Stimulated activated CD8-positive, alpha-beta memory T cell treated with anti-CD3 and anti-CD28 coated beads, Interleukin-7, amount 100 ng/mL, for 48 hours (primary cell): ENCODE data around the gene RRBP1.

Source experiments
- DNase-seq, 2 donors: peaks; one replicate each; pipeline ENCODE4 v3.0.0-alpha.2; 2020; ENCODE audit warnings: low read depth in 1 of 2; ENCODE audit errors: extremely low read depth in 1 of 2

Gene RRBP1

DNA sequence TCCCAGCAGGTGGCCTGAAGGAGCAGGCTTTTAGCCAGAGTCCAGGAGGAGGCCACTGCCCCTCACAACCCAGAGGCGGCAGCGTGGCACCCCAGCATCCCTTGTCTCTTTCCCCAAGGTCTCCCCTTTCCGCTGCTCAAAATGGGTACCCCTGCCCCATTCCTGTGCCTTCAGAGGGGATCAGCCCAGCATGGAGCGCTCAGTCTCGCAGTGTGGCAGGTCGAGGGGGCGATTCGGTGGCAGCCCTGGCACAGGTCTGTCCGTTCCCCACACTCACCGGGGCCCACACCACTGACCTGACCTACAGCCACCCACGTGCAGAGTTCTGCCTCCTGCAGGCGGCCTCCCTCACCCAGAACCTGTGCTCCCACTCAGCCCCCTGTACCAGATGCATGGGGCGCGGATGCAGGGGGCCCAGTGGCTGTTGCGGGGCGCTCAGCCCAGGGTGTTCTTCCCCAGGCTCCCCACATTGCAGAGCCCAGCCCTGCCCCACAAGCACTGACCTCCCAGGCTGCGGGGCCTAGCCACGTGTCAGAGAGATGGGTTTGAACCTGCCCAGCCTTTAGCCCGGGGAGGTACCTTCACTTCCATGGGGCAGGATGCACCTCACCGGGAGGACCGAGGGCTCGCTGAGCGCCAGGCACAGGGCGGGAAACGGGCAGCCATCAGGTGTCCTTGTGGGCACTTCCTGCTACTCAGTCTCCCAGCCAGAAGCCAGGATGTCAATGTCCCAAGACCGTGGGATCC lies 70.3 kb downstream of the RRBP1 start:
- DNase-seq, result no peak

DNA sequence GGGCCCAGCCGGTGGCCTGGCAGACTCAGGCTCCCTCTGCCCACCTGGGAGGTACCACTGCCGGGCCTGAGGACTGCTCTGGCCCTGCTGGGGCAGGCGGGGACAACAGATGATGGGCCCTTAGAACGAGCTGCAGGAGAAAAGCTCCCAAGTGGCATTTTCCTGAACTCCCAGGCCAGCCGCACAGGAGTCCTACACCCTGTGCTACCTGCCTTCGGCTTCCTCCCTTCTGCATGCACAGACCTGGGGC lies 70.8 kb downstream of the RRBP1 start:
- DNase-seq, result no peak

DNA sequence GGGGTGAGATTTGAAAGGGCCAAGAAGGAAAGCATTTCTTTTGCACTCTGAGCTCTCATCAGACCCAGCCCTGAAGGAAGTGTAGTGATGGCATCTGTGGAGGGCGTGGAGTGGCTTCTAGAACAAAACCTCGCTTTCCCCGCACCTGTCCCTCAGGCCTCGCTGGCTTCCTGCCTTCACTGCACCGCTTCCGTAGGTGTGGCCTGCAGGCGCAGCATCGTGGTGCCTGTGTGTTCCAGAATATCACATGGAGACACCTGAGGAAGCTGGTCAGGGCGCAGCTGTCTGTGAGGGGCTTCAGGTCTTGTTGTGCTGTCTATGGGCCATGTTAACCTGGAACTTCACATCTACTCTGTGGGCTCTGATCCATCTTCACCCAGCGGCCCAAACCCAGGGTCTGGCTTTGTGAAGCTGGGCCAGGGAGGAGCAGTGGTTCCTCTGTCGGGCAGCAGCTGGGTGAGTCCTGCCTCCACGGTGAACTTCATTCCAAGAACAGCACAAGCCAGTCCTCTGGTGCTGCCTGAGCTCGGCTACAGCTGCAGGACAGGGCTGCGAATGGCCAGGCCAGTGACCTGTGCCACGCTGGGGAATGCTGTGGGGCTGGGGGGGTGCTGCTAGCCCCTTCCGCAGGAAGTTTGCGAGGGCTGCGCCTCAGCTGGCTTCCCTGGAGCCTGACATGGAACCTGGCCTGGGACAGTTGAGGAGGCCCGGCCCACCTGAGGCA lies 71.3 kb downstream of the RRBP1 start:
- DNase-seq, result no peak

DNA sequence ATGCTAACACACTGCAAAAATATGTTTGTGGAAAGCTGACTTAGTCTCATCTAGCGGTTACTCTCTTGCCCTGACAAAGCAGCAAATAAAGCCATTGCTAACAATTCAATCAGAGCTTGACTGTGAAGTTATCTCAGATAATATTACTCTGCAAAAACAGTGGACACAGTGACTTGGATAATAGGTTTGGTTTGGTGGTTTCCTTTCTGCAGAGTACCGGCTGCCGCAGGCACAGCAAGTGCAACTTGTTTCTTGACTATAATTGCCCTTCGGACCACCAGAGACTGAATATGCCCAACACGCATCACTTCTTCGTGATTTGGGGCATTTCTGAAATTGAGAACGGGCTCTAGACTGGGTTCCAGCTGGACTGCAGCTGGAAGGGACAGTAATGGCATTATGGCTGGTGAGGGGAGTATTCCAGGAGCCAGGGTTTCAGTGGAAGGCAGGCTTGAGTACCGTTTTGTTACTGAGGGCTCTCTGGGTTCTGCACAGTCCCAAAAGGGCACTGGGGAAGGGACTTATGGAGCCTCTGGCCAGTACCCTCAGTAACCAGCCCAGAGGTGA lies 72.1 kb downstream of the RRBP1 start:
- DNase-seq, result no peak

DNA sequence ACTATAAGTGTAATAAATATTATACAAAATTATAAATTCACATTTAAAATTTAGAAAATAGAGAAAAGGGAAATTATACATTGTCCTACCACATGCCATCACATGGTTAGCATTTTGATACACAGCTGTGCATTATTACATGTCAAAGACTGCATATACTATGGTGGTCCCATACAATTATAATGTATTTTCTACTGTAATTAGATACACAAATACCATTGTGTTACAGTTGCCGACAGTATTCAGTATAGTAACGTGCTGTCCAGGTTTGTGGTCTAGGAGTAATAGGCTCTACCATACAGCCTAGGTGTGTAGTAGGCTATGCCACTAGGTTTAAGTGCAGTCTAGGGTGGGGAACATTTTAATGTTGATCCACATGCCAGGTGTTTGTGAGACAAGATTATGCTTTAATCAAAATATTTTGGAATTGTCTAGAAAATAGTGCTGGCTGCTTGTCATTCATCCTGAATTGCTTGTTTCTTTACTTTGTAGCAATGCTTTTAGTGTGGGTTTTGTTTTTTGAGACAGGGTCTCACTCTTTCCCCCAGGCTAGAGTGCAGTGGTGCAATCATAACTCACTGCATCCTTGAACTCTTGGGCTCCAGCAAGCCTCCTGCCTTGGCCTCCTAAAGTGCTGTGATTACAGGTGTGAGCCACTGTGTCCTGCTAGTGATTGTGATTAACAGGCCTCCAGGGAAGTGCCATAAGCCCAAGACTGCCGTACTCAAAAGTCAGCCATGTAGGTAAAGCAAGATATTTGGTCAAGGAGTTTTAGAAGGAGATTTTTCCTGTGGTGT lies 73.1 kb downstream of the RRBP1 start:
- no peak for DNase-seq

DNA sequence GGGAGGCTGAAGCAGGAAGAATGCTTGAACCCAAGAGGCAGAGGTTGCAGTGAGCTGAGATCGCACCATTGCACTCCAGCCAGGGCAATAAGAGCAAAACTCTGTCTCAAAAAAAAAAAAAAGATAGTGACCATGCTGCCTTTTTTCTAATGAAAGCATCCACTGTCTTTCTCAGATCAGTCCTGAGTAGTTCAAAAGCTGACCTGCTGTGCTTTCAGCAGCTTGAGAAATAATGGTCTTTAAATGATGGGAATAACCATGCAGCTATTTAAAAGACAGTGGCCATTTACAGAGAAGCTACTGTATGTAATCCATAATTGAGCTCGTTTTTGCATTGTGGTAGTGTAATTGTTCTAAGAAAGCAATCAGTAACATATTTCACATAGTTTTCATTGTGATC lies 76.0 kb downstream of the RRBP1 start:
- no peak for DNase-seq

DNA sequence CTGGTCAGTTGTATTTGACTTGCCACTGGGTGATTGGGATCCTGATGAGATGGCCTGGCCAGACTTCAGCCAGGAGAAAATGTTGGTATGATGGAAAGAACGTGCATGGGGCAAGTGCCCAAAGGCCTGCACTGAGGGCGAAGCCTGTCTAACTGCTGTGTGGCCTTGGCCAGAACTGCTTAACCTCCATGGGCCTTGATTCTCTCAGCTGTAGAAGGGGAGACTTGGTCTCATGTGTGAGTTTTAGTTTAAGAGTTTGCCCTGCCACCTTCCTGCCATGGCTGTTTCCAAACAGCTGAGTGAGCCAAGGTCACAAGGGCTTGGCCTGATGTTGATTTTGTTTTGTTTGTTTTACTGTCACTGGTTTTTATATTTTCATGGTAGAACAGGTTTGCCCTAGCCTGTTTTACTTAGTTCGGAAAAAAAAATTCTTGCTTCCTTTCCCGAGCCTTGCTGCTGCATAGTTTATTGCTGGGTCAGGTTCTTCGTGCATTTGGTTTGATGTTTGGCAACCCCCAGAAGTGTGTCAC lies 76.8 kb downstream of the RRBP1 start:
- DNase-seq, result no peak

DNA sequence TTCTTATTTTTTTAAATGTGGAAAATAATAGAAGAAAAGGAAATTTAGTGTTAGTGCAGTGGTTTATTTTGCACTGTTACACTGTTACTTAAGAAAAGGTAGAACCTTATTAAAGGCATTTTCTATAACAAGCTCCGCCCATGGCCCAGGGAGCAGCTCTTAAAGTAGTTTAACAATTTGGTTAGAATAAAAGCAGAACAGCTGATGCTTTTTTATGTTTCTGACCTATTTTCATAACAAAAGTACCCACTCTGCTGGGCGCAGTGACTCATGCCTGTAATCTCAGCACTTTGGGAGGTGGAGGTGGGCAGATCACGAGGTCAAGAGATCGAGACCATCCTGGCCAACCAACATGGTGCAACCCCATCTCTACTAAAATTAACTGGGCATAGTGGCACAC lies 79.5 kb downstream of the RRBP1 start:
- DNase-seq, result no peak

DNA sequence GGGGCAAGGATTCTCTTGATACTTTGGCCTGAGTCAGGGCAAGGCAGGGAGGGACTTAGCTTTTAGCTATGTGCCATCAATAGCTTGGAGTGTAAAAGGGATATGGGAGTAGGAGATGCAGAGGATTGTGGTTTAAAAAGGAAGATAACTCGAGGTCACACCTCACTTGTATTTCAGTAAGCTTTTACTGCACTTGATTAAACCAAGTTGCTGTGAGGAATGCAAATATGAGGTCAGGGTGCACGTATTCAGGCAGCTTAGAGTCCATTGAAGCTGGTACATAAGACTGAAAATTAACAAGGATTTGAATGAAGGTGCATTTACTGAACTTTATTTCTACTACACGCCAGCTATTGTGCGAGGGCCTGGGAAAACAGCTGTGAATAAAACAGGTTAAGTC lies 80.1 kb downstream of the RRBP1 start:
- DNase-seq, result no peak

DNA sequence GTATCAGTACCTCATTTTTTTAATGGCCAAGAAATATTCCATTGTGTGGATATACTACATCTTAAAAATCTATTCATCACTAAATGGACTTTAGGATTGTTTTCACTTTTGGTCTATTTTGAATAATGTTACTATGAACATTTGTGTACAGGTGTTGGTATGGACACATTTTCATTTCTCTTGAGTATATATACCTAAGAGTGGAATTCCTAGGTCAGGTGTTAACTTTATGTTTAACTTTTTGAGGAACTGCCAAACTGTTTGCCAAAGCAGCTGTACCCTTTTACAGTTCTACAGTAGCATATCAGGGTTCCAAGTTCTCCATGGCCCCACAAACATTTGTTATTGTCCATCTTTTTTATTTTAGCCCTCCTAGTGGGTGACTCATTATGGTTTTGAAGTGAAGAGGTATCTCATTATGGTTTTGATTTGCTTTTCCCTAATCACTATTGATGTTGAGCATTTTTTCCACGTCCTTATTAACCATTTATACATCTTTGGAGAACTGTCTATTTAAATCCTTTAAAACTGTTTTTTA lies 84.0 kb downstream of the RRBP1 start:
- DNase-seq, result no peak

DNA sequence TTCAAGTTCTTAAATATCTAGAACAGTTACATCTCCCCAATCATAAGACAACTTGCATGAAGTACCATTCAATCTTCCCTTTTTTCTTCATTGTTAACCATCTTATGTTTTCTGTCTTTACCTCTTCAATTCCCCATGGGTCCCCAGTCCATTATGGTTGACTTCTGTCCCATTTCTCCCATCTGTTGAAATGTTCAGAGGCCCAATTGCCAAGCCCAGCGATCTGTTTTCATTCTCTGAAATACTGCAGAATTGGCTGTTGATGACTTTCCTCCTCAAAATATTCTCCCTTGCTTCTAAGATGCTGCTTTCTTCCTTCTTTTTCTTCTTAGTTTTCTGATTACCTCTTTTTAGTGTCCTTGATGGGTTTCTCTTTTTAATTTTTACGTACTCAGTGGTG lies 86.2 kb downstream of the RRBP1 start:
- DNase-seq, result no peak

DNA sequence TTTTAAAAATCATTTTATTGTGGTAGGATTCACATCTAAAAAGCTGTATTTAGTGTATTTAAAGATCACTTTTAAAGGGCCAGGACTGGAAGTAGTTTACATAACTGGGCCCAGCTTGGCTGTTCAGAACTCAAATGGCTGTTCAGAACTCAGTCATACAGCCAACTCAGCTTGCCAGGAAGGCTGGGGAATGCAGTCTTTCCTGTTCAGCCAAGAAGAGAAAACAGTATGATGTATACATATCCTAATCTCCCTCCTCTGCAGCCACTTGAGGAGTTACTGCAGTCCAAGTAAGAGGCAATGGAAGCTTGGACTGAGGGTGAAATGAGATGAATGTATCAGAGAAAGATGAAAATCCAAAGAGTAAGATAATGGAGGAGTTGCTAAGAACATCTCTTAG lies 87.6 kb downstream of the RRBP1 start:
- DNase-seq, result no peak

DNA sequence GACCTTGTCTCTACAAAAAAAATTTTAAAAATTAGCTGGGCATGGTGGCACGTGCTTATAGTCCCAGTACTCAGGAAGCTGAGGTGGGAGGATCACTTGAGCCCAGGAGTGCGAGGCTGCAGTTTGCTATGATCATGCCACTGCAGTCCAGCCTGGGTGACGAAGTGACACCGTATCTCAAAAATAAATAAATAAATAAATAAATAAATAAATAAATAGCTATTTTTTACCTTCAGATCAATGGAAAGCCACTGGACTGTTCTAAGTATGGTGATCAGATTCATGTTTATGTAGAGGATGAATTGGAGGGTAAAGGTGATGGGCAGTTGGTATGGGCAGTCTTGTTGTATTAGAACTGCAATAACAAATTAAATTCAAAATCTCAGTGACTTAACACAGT lies 88.1 kb downstream of the RRBP1 start:
- DNase-seq, result no peak

DNA sequence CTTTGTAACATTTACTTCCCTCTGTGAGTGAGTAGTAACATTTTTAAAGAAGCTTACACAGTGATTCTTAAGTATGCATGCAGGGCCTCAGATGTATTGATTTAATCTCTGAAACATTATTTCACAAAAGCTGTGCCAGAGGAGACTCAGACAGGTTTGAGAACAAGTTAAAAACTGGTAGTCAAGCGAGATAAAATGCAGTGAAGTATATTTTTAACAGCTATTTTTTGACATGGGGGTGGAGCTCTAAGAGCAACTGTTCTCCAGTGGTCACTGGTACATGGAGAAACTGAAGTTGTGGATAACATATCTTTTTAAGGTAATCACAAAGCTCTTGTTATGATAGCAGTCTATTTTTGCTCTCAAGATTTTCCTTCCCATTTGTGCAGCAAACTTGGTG lies 91.8 kb downstream of the RRBP1 start:
- no peak for DNase-seq

DNA sequence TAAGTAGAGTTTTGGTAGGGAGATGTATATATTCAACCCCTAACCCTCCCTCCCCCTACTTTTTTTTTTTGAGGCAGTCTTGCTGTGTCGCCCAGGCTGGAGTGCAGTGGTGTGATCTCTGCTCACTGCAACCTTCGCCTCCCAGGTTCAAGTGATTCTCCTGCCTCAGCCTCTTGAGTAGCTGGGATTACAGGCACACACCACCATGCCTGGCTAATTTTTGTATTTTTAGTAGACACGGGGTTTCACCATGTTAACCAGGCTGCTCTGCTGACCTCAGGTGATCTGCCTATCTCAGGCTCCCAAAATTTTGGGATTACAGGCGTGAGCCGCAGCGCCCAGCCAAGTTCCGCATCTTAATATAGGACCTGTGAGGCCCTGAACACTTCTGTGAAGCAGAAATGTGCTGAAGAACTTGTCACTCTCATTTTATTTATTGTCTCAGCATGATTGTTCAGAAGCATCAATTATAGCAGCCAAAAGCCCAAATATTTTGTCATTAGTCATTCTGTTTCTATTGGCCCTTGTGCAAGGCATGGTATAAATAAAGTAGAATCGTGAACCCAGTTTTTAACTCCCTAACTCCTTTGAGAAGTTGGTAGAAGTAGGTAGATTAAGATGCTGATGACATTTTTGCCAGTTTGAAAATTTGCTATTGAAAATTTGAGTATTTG lies 92.7 kb downstream of the RRBP1 start:
- DNase-seq, result no peak

DNA sequence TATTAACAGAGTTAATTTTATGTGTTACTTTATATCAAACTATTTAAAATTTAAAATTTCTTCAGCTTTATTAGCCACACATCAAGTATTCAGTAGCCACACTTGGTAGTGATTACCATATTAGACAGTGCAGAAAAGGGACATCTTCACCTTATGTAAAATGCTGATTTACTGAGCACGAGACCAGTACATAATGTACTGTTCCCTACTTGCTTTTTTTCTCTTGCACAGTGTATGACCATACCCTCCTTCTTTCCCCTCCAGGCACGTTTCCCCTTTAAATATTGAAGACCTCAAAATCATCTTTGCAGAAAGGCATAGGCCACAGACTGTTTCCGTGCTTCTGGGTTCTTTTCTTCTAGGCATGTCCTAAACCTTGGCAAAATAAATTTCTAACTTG lies 94.2 kb downstream of the RRBP1 start:
- DNase-seq, result no peak

DNA sequence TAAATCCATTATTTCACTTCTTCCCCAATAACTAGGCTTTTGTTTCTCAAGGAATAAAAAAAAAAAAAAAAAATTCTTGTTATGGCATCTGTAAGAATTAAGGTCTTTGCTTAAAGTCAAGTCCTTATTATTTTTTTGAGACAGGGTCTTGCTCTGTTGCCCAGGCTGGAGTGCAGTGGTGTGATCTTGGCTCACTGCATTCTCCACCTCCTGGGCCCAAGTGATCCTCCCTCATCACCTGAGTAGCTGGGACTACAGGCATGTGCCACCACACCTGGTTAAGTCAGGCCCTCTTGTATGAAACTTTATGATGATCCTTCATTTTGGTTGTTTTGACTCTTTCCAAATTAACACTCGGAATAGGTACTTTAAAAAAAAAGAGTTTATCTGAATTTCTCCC lies 94.9 kb downstream of the RRBP1 start:
- no peak for DNase-seq

DNA sequence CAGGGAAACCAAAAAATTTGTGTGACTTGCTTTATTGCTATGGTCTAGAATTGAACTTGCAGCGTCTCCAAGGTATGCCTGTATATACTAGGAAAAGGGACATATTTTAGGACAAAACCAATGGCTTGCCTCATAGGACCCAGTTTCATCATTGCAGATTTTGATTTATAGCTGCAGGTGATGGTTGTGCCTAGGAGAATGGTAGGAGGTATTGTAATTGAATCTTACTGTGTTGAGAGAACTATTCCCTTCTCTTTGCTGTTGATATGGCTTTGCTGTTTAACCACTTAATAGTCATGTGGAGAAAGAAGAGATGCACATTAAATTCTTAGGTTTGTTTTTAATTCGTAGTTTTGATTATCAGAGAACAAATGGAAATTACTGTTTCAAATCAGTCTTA lies 95.8 kb downstream of the RRBP1 start:
- no peak for DNase-seq

DNA sequence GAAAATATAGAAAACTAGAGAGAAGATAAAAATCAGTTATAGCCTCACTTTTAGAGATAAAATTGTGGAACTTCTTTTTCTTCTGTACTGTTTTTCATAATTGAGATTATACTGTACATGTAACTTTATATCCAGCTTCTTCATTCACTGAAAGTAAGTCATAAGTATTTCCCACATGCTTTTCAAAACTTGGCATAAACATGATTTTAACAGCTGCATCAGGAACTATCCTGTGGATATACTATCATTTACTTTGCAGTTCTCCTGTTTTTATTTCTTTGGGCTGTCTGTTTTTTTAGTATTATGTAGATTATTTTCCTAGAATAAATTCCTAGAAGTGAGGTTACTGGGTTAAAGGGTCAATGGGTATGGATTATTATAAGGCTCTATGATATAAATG lies 97.4 kb downstream of the RRBP1 start:
- no peak for DNase-seq

DNA sequence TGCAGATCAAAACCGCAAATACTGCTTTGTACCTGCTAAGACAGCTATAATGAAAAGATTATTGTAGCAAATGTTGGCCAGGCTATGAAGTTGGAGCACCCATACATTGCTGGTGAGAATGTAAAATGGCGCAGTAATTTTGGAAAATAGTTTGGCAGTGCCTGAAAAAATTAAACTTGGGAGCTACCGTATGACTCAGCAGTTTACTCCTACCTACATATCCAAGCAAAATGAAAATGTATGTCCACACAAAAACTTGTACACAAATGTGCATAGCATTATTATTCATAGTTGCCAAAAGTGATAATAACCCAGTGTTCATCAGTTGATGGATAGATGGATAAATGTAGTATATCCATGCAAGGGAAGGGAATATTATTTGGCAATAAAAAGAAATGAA lies 98.9 kb downstream of the RRBP1 start:
- no peak for DNase-seq

DNA sequence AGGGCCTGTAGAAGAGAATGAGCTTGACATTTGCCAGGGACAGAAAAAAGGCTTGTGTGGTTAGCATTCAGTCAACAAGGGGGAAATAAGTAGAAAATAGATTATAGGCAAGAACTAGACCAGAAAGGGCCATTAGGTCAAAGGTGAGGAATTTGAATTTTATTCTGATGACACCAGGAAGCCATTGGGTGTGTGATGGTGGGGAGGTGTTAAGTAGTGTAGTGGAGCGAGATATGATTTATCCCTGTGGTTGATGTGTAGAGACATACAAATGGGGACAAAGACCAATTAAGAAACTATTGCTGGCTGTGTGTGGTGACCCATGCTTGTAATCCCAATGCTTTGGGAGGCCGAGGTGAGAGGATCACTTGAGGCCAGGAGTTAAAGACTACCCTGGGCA lies 101.1 kb downstream of the RRBP1 start:
- DNase-seq, result no peak
